HepG2 (cell line): ENCODE results near the gene ISG20L2.
A peak's percentile ranks its signal among the peaks of the same experiment; 100 is the strongest.

Experiments
- EZH2 ChIP-seq: conservative IDR thresholded peaks from 2 replicates; pipeline ENCODE4 v1.6.1; 2012; ENCODE audit warnings: mild to moderate bottlenecking, low read depth, low read length, moderate library complexity
- FUBP1 ChIP-seq: sonication (generic); formaldehyde crosslinking; IDR thresholded peaks from 2 replicates; pipeline ENCODE4 v1.5.1; 2020; ENCODE audit warnings: missing genetic modification reagents, mild to moderate bottlenecking, borderline replicate concordance
- POLR2A ChIP-seq, 2 experiments: IDR thresholded peaks; 2 replicates each; pipeline ENCODE4 v1.6.1; 2011; ENCODE audit warnings: low read depth in 2 of 2, low read length in 2 of 2, mild to moderate bottlenecking in 1 of 2, moderate library complexity in 1 of 2; ENCODE audit not compliant: insufficient read depth in 1 of 2
- POLR2AphosphoS5 ChIP-seq: IDR thresholded peaks from 2 replicates; pipeline ENCODE4 v1.6.1; 2012; ENCODE audit warnings: low read depth, low read length
- SRSF1 ChIP-seq: fragments of 200-400 bp; formaldehyde crosslinking; optimal IDR thresholded peaks from 2 replicates; pipeline ENCODE3; 2017; ENCODE audit warnings: mild to moderate bottlenecking, low read depth, low read length, moderate library complexity
- ZNF24 ChIP-seq: fragments of 450-650 bp; IDR thresholded peaks from 2 replicates; pipeline ENCODE4 v1.6.1; 2017; ENCODE audit warnings: antibody characterized with exemption, mild to moderate bottlenecking
- TF ChIP-seq, protein P1 (sequence below), 2 experiments: fragments of 450-650 bp in 1 of 2; sonication (generic) in 1 of 2; formaldehyde crosslinking; IDR thresholded peaks; 2 replicates each; pipeline versions ENCODE4 v1.5.0 to v1.8.0; 2020 to 2022; ENCODE audit warnings: mild to moderate bottlenecking in 1 of 2, missing genetic modification reagents in 1 of 2

DNA sequence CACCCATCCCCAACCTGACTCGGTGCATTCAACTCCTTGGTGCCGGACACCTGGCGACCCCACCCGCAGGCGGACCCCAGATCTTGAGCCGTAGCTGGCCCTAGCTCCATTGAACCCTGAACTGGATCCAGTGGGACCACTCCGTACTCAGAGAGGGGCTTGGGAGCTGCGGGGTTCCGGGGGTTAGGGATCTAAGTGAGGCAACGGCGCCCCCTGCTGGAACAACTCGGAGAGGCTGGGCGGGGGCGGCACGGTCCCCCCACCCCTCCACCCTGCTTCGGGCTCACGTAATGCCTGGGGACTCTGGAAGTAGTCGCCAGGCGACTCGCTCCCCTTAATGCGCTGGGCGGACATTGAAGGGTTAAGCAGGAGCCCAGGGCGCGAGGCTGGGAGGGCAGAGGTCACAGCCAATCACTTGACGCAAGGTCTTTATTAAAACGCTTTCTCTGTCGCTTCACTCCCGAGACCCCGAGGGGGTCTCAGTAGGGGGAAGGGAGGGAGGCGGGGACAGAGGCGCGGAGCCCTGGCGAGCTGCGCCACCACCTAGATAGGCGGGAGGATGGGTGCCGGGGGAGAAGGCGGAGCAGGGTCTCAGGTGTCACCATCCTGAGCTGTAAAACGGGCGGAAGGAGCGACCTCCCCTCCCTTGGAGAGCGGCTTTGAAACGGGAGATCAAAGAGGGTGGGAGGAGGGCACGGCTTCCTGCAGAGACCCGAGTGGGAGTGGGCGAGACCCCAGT is 22.5 kb downstream of the ISG20L2 start:
- TF ChIP-seq POLR2A (IDR thresholded peaks at IDR 0.05; ENCODE audit: insufficient read depth in 1 of 2, low read depth in 2 of 2, low read length in 2 of 2) (no peak), POLR2AphosphoS5 (no peak), SRSF1 (peak; percentile 89), ZNF24 (no peak), FUBP1 (CRISPR knock-in tag) (no peak), EZH2 (no peak)
- TF ChIP-seq, protein P1, sequence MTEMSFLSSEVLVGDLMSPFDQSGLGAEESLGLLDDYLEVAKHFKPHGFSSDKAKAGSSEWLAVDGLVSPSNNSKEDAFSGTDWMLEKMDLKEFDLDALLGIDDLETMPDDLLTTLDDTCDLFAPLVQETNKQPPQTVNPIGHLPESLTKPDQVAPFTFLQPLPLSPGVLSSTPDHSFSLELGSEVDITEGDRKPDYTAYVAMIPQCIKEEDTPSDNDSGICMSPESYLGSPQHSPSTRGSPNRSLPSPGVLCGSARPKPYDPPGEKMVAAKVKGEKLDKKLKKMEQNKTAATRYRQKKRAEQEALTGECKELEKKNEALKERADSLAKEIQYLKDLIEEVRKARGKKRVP (CRISPR knock-in tag; IDR thresholded peaks at IDR 0.05) = no peak
